NCI-H69 (cell line): ENCODE data around the gene EPM2AIP1.
"Not testable (repeated sequence)": the region's sequence is repeated elsewhere in the genome, so short reads cannot be mapped to it uniquely, and the experiment has no call there.

Source experiments
- DNase-seq: peaks from one replicate; lab custom pipeline; 2025; lab: John Stamatoyannopoulos, UW

EPM2AIP1 gene

DNA sequence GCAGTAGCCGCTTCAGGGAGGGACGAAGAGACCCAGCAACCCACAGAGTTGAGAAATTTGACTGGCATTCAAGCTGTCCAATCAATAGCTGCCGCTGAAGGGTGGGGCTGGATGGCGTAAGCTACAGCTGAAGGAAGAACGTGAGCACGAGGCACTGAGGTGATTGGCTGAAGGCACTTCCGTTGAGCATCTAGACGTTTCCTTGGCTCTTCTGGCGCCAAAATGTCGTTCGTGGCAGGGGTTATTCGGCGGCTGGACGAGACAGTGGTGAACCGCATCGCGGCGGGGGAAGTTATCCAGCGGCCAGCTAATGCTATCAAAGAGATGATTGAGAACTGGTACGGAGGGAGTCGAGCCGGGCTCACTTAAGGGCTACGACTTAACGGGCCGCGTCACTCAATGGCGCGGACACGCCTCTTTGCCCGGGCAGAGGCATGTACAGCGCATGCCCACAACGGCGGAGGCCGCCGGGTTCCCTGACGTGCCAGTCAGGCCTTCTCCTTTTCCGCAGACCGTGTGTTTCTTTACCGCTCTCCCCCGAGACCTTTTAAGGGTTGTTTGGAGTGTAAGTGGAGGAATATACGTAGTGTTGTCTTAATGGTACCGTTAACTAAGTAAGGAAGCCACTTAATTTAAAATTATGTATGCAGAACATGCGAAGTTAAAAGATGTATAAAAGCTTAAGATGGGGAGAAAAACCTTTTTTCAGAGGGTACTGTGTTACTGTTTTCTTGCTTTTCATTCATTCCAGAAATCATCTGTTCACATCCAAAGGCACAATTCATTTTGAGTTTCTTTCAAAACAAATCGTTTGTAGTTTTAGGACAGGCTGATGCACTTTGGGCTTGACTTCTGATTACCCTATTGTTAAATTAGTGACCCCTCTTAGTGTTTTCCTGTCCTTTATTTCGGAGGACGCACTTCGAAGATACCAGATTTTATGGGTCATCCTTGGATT lies 674 bp upstream of the EPM2AIP1 start, which contains the start of gene MLH1:
Gene MLH1 (plus strand): TSS at position 193 of the 958 bp plus-strand sequence. CDS start 30 bp downstream, at position 223.
- DNase-seq: no peak

DNA sequence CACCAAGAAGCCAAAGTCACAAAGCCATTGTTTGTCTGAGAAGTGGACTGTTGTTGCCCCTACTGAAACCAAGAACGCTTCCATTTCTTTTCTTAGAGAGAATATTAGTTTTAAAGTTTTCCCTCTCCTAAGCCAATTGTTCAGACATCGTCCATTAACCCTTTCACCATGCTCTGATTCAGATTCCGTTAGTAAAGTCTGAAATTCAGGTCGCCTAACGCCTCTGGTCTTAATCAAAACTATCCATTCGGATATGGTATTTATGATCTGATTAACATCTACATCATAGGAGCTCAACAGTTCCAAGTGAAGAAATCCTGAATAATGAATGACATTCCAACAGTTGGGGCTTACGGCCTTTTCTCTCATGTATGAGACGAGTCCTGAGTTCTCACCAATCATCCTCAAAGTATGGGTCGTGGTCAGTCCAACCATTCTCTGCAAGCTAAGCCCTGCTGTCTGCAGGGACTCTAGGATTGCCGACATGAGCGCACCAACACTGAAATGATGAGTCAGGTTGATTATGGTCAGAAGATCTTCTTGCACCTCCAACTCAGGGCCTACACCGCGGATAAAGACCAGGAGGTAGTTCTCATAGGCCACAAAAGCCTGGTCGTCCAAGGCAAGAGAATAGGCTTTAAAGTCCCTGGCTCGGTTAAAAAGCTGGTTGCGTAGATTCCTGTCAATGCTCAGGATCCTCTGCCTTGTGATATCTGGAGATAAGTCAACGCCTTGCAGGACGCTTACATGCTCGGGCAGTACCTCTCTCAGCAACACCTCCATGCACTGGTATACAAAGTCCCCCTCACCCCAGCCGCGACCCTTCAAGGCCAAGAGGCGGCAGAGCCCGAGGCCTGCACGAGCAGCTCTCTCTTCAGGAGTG lies 767 bp downstream of the EPM2AIP1 start:
- no peak for DNase-seq

DNA sequence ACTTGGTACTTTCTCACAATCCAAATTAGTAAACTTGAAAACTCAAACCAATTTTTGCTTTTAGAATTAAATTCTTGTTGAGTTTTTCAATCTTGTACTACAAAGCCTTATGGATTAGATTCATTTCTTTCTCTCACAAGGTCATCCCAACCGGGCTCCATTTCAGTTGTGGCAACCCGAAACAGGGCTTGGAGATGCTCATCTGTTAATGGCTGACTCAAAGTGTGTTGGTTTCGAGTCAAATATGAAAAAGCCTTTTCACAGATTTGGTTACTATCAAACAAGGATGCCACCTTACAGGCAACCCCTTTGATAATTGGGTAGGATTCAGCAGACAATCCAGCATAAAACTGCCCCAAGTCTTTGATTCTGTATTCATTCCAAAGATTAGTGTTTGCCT lies 1.8 kb downstream of the EPM2AIP1 start:
- DNase-seq: no peak

DNA sequence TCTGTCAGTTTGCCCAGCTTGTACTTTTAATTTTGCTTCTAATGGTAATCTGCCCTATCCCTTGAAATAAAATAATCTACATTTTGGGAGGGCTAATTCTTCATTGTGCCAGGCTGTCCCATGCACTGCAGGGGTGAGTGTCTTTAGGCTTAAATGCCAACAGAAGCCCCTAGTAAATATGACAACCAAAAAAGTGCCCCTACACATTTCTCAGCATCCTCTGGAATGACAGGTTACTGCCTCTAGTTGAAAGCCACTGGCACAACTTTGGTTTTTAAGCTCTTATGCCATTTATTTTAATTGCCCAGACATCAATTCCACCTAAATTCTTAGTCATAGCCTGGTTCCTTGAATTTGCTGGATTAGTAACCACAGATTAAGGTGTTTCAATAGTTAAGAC lies 3.4 kb downstream of the EPM2AIP1 start:
- no peak for DNase-seq

DNA sequence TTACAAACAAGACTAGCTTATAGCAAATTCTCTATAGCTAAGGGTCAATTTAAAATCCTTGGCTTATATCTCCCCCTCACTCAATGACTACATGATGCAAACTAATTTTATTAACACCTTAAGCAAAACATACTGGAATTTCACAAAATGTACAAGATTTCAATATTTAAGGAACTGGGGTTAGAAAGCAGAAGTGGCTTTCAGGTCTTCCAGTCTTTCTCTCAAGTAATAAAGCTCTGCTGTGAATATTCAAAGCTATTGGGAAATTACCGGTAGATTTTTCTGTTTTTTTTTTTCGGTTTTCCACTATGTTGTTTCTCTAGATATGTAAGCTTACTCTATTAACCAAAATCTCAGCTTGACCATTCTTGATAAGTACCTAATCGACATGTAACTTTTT lies 3.9 kb downstream of the EPM2AIP1 start:
- no peak for DNase-seq

DNA sequence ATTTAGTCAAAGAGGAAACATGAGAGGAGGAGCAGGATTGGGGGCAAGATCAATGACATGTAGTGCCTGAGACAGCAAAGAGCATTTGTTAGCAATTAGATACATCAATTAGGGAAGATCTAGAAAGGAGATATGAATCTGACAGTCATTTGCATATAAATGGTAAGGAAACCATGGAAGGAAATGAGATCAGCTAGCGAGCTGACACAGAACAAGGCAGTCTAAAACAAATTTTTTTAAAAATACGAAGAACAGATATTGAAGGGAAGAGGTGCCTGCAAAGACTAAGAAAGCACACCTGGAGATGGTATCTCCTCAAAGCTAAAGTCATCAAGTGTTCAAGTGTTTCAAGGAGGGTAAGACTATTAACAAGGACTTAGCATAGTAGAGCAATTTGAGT lies 4.6 kb downstream of the EPM2AIP1 start:
- no peak for DNase-seq

DNA sequence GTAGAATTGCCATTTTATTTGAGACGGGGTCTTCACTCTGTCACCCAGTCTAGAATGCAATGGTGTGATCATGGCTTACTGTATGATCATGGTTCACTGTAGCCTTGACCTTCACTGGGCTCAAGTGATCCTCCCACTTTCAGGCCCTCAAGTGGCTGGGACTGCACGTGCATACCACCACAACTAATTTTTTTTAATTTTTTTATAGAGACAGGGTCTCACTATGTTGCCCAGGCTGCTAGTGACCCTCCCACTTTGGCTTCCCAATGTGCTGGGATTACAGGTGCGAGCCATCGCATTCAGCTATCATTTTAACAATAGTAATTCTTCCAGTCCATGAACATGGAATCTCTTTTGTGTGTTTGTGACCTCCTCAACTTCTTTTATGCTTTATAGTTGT lies 11.9 kb downstream of the EPM2AIP1 start:
- DNase-seq: no peak

DNA sequence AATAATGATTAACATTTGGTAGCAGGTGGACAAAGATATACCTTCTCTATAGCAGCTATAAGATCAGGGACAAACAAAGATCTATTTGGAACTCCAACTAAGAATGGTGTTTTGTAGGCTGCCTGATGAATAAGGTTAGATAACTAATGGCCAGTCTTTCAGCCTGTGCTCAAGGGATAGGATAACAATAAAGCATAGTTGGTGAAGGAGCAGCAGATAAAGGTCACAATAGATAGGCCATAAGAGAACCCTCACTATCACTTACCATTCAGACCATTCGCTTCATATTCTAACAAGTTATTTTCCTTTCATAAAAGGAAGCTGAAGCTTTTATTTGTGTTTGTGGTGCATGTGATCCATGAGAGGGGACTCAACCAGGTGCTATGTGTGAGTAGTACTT lies 19.8 kb downstream of the EPM2AIP1 start:
- DNase-seq: no peak

DNA sequence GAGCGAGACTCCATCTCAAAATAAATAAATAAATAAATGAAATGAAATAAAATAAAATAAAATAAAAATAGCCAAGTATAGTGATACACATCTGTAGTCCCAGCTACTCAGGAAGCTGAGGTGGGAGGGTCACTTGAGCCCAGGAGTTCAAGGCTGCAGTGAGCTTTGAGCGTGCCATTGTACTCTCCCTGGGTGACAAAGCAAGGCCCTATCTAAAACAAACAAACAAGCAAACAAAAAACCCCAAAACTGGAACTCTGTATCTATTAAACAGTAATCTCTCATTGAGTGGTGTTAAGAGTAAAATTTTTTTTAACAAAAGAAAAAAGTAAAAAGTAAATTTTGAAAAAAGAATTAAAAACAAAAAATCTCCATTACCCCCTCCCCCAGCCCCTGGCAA lies 20.8 kb downstream of the EPM2AIP1 start:
- DNase-seq: no peak

DNA sequence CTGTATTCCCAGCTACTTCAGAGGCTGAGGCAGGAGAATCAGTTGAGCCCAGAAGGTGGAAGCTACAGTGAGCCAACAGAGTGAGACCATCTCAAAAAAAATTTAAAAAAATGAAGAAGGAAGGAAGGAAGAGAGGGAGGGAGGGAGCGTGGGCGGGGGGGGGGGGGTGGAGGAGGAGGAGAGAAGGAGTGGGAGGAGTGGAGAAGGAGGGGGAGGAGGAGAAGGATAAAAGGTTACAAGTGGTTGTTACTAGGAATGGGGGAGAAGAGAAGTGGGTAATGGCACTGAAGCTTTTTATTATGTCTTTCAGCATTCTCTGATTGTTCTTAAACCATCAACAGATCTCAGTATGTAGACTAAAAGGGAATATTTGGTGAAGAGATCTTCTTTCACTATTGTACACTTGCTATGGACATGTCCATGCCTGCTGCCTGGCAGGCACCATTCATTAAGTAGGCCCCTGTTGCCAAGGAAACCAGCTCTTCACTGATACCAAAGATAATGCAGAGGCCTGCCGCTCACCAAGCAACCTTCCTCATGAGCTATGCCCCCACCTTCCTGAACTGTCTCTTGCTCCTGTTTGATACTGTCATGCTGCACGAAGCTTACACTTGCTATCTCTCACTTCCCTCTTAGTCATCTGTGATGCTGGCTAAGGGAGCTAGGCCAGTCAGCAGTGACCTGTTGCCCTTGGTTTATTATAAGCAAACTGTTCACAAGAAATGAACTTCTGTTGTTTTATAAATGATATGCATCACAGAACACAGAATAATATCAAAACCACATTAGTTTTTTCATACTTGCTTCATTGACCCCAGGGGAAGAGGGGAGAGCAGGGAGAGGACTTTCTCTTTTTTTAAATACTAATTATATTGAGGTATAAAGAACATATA lies 23.1 kb downstream of the EPM2AIP1 start:
- peak; percentile 91 for DNase-seq

DNA sequence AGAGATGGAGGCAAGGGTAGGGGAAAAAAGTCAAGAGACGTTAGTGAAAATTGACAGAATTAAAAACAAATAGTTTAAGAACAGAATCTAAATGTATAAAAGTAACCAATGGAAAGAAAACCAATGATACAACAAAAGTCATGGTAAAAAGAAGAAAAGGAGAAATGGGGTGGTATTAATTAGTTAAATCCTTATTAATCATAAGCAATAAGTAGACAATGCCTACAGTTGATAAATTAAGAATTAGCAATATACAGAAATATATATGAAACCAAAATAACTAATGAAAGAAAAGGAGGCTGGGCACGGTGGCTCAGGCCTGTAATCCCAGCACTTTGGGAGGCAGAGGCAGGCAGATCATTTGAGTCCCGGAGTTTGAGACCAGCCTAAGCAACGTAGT lies 23.8 kb downstream of the EPM2AIP1 start:
- no peak for DNase-seq

DNA sequence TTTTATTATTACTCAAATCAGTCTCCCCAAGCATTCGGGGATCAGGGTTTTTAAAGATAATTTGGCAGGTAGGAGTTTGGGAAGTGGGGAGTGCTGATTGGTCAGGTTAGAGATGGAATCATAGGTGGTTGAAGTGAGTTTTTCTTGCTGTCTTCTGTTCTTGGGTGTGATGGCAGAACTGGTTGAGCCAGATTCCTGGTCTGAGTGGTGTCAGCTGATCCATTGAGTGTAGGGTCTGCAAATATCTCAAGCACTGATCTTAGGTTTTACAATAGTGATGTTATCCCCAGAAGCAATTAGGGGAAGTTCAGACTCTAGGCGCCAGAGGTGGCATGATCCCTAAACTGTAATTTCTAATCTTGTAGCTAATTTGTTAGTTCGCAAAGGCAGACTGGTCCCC lies 27.5 kb downstream of the EPM2AIP1 start:
- no peak for DNase-seq

DNA sequence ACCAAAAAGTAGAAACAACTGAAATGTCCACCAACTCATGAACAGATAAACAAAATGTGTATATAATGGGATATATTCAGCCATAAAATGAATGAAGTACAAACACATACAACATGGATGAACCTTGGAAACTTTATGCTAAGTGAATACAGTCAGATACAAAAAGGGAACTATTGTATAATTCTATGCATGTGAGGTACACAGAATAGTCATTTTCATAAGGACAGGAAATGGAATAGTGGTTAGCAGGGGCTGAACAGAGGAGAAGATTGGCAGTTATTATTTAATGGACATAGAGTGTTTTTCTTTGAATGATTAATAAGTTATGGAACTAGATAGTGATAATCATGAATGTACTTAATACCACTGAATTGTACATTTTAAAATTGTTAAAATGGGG lies 28.1 kb downstream of the EPM2AIP1 start:
- no peak for DNase-seq

DNA sequence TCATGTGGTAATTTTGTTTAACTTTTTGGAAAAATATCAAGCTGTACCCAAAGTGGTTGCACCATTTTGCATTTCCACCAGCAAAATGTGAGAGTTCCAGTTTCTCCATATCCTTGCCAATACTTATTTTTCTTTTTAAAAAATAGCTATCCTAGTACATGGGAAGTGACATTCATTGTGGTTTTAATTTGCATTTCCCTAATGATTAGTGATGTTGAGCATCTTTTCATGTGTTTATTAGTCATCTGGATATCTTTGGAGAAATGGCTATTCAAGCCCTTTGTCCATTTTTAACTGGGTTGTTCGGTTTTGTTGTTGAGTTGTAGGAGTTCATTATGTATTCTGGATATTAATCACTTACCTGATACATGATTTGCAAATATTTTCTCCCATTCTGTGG lies 28.6 kb downstream of the EPM2AIP1 start:
- DNase-seq: no peak

DNA sequence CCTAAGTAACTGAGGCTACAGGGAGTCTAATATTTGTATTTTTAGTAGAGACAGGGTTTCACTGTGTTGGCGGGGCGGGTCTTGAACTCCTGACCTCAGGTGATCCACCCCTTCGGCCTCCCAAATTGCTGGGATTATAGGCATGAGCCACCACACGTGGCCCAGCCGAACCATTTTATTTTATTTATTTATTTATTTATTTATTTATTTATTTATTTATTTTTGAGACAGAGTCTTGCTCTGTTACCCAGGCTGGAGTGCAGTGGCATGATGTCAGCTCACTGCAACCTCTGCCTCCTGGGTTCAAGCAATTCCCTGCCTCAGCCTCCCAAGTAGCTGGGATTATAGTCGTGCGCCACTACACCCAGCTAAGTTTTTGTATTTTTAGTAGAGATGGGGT lies 29.9 kb downstream of the EPM2AIP1 start:
- not testable (repeated sequence) for DNase-seq

DNA sequence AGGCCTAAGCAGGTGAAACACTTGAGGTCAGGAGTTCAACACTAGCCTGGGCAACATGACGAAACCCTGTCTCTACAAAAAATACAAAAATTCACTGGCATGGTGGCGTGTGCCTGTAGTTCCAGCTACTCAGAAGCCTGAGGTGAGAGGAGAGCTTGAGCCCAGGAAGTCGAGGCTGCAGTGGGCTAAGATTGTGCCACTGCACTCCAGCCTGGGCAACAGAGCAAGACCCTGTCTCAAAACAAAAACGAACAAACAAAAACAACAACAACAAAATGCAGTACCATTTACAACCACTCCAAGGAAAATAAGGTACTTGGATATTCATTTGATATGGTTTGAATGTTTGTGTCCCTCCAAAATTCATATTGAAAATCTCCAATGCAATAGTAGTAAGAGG lies 32.4 kb downstream of the EPM2AIP1 start:
- DNase-seq: no peak

DNA sequence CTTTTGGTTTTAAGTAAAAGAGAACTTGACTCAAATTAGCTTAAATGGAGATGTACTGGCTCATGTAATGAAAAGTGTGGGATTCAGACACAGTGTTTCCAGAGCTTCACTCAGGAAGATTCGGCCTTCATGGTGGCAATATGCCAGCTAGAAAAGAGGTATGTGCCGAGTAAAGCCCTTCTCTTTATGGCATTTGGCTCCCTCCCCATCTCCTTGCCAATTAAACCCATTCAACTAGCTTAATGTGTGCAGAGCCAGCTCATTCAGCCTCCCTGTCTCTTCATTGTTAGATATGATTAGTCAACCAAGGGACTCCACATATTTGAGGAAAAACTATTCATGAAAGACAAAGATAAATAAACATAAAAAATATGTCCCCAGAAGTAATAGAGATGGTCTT lies 33.1 kb downstream of the EPM2AIP1 start:
- peak; percentile 81 for DNase-seq

DNA sequence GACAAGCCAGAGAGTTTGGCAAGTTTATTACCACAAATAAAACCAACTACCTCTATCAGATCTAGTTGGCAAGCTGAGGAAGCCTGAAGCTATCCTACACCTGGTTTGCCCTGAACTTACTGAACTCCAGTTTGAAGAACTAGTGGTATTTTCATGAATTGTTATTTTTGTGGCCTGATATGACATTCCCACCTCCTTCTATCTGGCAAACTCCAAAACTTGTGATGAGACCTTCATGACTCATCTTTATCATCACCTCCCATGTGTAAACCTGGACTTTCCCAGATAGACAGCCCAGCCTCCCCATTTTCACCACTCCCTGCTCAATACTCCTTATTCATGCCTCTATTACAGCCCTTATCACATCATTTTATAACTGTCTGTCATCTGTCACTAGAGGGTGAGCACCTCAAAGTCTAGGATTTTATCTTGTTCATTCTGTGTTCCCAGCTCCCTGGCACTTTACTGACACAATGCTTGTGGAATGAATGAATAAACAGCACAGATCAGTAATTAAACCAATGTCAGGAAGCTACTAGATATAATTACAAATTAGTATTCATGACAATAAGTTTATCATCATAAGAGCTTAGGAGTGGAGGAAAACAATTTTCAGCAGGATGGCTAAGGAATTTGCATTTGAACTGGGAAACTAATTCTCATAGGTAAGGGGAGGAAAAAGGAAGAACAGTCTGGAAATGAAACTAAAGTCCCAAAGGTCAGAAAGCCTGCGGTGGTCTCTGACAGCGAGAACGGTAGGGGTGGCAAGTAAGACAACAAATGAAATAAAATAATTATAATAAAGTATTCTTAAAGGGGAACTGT lies 34.9 kb downstream of the EPM2AIP1 start:
- no peak for DNase-seq

DNA sequence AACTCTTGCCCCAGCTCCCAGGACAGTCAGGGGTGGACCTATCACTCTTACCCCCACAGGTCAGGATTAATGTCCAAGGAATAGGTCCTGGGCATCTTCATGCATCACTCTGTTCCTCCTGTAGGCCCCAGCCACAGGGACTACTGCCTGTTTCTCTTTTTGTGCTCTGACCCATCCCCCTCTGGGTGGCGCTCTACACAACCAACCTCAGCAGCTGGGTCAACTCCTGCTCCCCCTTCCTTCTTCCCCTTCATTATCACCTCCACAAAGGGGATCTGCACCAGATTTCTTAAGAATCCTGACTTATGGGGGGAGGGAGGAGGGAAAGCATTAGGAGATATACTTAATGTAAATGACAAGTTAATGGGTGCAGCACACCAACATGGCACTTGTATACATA lies 35.9 kb downstream of the EPM2AIP1 start:
- DNase-seq: no peak

DNA sequence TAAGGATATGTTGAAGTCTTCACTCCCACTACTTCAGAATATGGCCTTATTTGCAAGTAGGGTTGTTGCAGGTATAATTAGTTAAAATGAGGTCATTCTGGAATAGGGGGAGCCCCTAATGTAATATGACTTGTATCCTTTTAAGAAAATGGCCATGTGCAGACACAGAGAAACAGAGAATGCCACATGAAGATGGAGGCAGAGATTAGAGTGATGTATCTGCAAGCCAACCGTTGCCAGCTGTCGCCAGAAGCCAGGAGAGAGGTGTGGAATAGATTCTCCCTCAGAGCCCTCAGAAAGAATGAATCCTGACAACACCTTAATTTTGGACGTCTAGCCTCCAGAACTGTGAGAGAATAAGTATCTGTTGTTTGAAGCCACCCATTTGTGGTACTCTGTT lies 36.8 kb downstream of the EPM2AIP1 start:
- no peak for DNase-seq
